Body of pancreas (tissue), 4 donors: ENCODE measurements around the gene CACNG3.

Experiments used
- CTCF ChIP-seq, 7 experiments: fragments of 450-650 bp in 4 of 7; fragments of 200-600 bp in 3 of 7; sonication (generic) in 3 of 7; IDR thresholded peaks; one replicate each; pipeline ENCODE4 v1.5.1; 2016 to 2019; ENCODE audit warnings: antibody characterized with exemption in 7 of 7
- POLR2A ChIP-seq, 3 donors: fragments of 450-650 bp; IDR thresholded peaks; one replicate each; pipeline ENCODE4 v1.6.1; 2016; ENCODE audit warnings: antibody characterized with exemption in 3 of 3, mild to moderate bottlenecking in 2 of 3

GRCh38 chr16:24275413-24275812 lies 19.3 kb downstream of the CACNG3 start:
- TF ChIP-seq CTCF (IDR thresholded peaks at IDR 0.05): no peak
- no peak for TF ChIP-seq POLR2A (IDR thresholded peaks at IDR 0.05)
